Bronchial epithelial cell (primary cell): Measurements from ENCODE around the gene PHB1. TPM values are rescaled to one million over a fixed set of nuclear protein-coding genes. Genes with fewer than 3 reads are reported as not detected.
"Not testable (repeated sequence)": the region's sequence is repeated elsewhere in the genome, so short reads cannot be mapped to it uniquely, and the experiment has no call there.

Source experiments
- DNase-seq: peaks from one replicate; pipeline ENCODE4 v3.0.0-alpha.2; 2010; ENCODE audit warnings: low read depth
- FAIRE-seq: peaks from 2 replicates; lab custom pipeline; 2011; peaks lifted over from hg19 to GRCh38; lab: Jason Lieb, UNC
- H3K27me3 ChIP-seq: 2 replicates; pipeline ENCODE4 v1.5.1; 2011; ENCODE audit warnings: low read length; ENCODE audit not compliant: control insufficient read depth, insufficient read depth
- H3K36me3 ChIP-seq: 2 replicates; pipeline ENCODE4 v1.5.1; 2011; ENCODE audit warnings: low read length; ENCODE audit not compliant: control insufficient read depth, insufficient read depth
- H3K4me3 ChIP-seq: 2 replicates; pipeline ENCODE4 v1.5.1; 2011; ENCODE audit warnings: mild to moderate bottlenecking, low read depth, low read length, control low read depth
- total RNA-seq: library from RNA; depleted of rRNA; stranded (reverse); fragments of >200 nt; gene quantifications from 2 replicates; pipeline ENCODE4 v1.2.1, GENCODE V29; 2014
- TF ChIP-seq, protein P1 (sequence below): IDR thresholded peaks from 2 replicates; pipeline ENCODE4 v1.5.1; 2011; ENCODE audit warnings: mild to moderate bottlenecking, moderate library complexity, low read length, control low read depth, inconsistent platforms; ENCODE audit not compliant: insufficient read depth, severe bottlenecking

The PHB1 gene
- total RNA-seq, 1 donor from 2014 or later, result 235 TPM

GRCh38 chr17:49433000-49433694, 18.5 kb upstream of the PHB1 start:
- peak; percentile 62 for FAIRE-seq
- no peak overlapping the region for H3K4me3 ChIP-seq
- H3K27me3 ChIP-seq, result no peaks in the 10 kb centered on the region
- H3K36me3 ChIP-seq, result no peaks in the 10 kb centered on the region
- no peak for DNase-seq
- TF ChIP-seq, protein P1, sequence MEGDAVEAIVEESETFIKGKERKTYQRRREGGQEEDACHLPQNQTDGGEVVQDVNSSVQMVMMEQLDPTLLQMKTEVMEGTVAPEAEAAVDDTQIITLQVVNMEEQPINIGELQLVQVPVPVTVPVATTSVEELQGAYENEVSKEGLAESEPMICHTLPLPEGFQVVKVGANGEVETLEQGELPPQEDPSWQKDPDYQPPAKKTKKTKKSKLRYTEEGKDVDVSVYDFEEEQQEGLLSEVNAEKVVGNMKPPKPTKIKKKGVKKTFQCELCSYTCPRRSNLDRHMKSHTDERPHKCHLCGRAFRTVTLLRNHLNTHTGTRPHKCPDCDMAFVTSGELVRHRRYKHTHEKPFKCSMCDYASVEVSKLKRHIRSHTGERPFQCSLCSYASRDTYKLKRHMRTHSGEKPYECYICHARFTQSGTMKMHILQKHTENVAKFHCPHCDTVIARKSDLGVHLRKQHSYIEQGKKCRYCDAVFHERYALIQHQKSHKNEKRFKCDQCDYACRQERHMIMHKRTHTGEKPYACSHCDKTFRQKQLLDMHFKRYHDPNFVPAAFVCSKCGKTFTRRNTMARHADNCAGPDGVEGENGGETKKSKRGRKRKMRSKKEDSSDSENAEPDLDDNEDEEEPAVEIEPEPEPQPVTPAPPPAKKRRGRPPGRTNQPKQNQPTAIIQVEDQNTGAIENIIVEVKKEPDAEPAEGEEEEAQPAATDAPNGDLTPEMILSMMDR, result no peak

GRCh38 chr17:49431743-49432142, 17.1 kb upstream of the PHB1 start:
- no peak for FAIRE-seq
- H3K27me3 ChIP-seq, result no peaks in the 10 kb centered on the region
- TF ChIP-seq, protein P1, result no peak
- DNase-seq, result no peak
- no peaks in the 10 kb centered on the region for H3K36me3 ChIP-seq
- H3K4me3 ChIP-seq, result no peak overlapping the region

DNA sequence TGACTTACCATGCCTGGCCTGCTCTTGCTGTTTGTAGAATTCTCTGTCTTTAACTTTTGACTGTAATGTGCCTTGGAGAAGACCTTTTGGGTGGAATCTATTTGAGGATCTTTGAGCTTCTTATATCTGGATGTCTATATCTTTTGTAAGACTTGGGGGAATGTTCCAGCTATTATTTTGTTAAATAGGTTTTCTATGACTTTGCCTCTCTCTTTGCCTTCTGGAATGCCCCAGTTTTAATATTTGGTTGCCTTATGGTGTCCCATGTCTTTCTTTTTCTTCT, 10.3 kb upstream of the PHB1 start:
- FAIRE-seq, result no peak
- Histone ChIP-seq H3K36me3 (no peaks in the 10 kb centered on the region), H3K27me3 (no peaks in the 10 kb centered on the region), H3K4me3 (no peak overlapping the region)
- TF ChIP-seq, protein P1, result no peak
- no peak for DNase-seq

DNA sequence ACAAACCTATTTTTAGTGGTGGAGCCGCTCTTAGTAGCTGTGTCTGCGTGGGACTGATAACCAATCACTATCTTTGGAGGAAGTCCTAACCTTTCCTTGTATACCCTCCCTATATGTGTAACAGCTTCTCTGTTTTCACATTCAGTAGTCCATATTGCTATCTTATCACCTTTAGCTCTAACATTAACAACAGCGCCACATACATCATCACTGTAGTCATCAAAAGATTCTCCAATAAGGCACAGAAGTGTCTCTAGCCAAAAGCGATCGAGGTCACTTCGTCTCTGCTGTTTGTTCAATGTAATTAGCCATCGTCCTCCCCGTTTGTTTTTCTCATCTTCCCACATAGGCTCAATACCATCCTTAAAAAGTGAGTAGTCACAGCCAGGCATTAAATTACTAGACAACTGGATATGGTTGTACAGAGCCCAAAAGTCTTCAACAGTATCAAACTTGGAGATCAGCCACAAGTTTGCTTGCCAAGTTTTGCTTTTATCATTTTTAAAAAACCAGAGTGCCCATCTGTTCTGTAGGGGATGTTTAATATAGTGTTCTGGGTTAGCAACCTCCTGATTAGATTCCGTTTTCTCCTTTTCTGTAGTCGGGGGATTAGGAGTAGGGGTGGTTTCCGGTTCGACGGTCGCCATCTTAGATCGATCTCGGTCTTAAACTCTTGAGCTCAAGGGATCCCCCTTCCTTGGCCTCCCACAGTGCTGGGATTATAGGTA, 9.8 kb upstream of the PHB1 start:
- not testable (repeated sequence) for H3K36me3 ChIP-seq, FAIRE-seq, DNase-seq, H3K4me3 ChIP-seq, H3K27me3 ChIP-seq

DNA sequence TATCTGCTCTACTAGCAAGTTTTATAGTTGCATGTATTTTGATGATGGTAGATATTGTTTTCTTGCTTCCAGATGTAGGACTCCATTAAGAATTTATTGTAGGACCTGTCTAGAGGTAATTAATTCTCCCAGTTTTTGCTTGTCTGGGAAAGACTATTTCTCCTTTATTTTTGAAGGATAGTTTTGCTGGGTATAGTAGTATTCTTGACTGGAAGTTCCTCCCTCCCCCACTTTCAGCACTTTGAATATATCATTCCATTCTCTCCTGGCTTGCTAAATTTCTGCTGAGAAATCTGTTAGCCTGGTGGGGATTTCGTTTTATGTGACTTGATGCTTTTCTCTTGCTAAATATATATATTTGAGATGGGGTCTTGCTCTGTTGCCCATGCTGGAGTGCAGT, 8.0 kb upstream of the PHB1 start:
- FAIRE-seq (no peak), DNase-seq (no peak)
- TF ChIP-seq, protein P1, result no peak
- Histone ChIP-seq H3K36me3 (no peaks in the 10 kb centered on the region), H3K27me3 (no peaks in the 10 kb centered on the region), H3K4me3 (no peak overlapping the region)

DNA sequence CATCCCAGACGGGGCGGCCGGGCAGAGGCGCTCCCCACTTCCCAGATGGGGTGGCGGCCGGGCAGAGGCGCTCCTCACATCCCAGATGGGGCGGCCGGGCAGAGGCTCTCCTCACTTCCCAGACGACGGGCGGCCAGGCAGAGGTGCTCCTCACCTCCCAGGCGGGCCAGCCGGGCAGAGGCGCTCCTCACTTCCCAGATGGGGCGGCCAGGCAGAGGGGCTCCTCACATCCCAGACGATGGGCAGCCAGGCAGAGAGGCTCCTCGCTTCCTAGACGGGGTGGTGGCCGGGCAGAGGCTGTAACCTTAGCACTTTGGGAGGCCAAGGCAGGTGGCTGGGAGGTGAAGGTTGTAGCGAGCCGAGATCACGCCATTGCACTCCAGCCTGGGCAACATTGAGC, 5.1 kb upstream of the PHB1 start:
- H3K27me3 ChIP-seq, H3K36me3 ChIP-seq, FAIRE-seq, H3K4me3 ChIP-seq, DNase-seq: not testable (repeated sequence)

GRCh38 chr17:49418754-49419740, 4.4 kb upstream of the PHB1 start:
- not testable (repeated sequence) for DNase-seq, H3K4me3 ChIP-seq, FAIRE-seq, H3K36me3 ChIP-seq, H3K27me3 ChIP-seq
